Kidney (tissue), 14 donors: ENCODE measurements around the gene ZNF668. TPM values are rescaled to one million over a fixed set of nuclear protein-coding genes. Genes with fewer than 3 reads are reported as not detected.

Experiments used
- DNase-seq, 5 donors: peaks; one replicate each; pipeline ENCODE4 v3.0.0-alpha.2; 2013 to 2020
- FAIRE-seq: peaks from 2 replicates; lab custom pipeline; 2012; peaks lifted over from hg19 to GRCh38; lab: Jason Lieb, UNC
- H3K27ac ChIP-seq, 2 donors: one replicate each; pipeline ENCODE4 v1.7.0; 2013; ENCODE audit warnings: low read depth in 2 of 2, low read length in 2 of 2, inconsistent platforms in 1 of 2
- H3K27me3 ChIP-seq: one replicate; pipeline ENCODE4 v1.7.1; 2013; ENCODE audit warnings: low read length, inconsistent platforms; ENCODE audit not compliant: control insufficient read depth, insufficient read depth
- H3K36me3 ChIP-seq, 3 donors: one replicate each; pipeline versions ENCODE4 v1.7.0 to v1.7.1; 2013; ENCODE audit warnings: low read length in 3 of 3, control low read depth in 1 of 3, inconsistent platforms in 1 of 3; ENCODE audit not compliant: insufficient read depth in 3 of 3, control insufficient read depth in 2 of 3
- H3K4me1 ChIP-seq, 3 donors: one replicate each; pipeline versions ENCODE4 v1.7.0 to v1.7.1; 2013; ENCODE audit warnings: low read length in 3 of 3, inconsistent platforms in 1 of 3, low read depth in 1 of 3; ENCODE audit not compliant: control insufficient read depth in 2 of 3, insufficient read depth in 2 of 3
- H3K4me3 ChIP-seq, 3 donors: one replicate each; pipeline versions ENCODE4 v1.7.0 to v1.8.1; 2013; ENCODE audit warnings: low read length in 3 of 3, control low read depth in 1 of 3, inconsistent platforms in 1 of 3
- H3K9ac ChIP-seq, 3 donors: one replicate each; pipeline versions ENCODE4 v1.7.0 to v1.7.1; 2013; ENCODE audit warnings: low read length in 3 of 3, control low read depth in 1 of 3, inconsistent platforms in 1 of 3
- H3K9me3 ChIP-seq, 3 donors: one replicate each; pipeline versions ENCODE4 v1.7.0 to v1.7.1; 2013; ENCODE audit warnings: low read length in 3 of 3, control low read depth in 1 of 3, inconsistent platforms in 1 of 3; ENCODE audit not compliant: control insufficient read depth in 2 of 3, insufficient read depth in 1 of 3
- CTCF ChIP-seq: IDR thresholded peaks from 3 replicates; pipeline ENCODE4 v1.5.1; 2012; ENCODE audit warnings: mild to moderate bottlenecking, moderate library complexity, borderline replicate concordance; ENCODE audit not compliant: insufficient read depth; ENCODE audit errors: extremely low read depth
- intact Hi-C: fragments of 100-400 bp; cut with DNase I; formaldehyde crosslinking; loops from one replicate; pipeline ENCODE4 v1.11.1; 2022
- polyA plus RNA-seq: library from polyadenylated mRNA; stranded (reverse); fragments of 350-450 nt; fragmentation: Illumina TruSeq; extraction: RNeasy Lipid Tissue Mini Kit (QIAGEN cat#74804); gene quantifications from one replicate; pipeline ENCODE4 v1.2.3, GENCODE V29; 2014; ENCODE audit warnings: low read depth, low replicate concordance; ENCODE audit not compliant: insufficient read depth
- total RNA-seq: library from RNA; stranded (reverse); fragmentation: NEBNext Ultra II Directional; extraction: Animal tissue kit (Norgen Biotek cat#: 25700); gene quantifications from one replicate; pipeline ENCODE4 v1.2.1, GENCODE V29; 2021
- donor health status: control.
- donor health status: control.
- donor health status: control.
- donor health status: control.
- donor health status: control.
- donor health status: DM: yes; HTN: yes; CAD: no.
- donor health status: Normal renal cell carcinoma (clear cell type).

Gene ZNF668
- total and polyA plus RNA-seq, 2 donors from 2014 or later: 5.4 to 6.4 TPM

- no peak overlapping the region for H3K27ac ChIP-seq
Measured at GRCh38 chr16:31092330-31092729, 18.3 kb upstream of the ZNF668 start.

GRCh38 chr16:31090540-31090939 is 16.5 kb upstream of the ZNF668 start:
- FAIRE-seq (no peak), DNase-seq (no peak)
- Histone ChIP-seq H3K9ac (no peak overlapping the region), H3K36me3 (peaks cover 0 to 11% (median 4%) of the 10 kb centered on the region in 3 donors), H3K4me3 (no peak overlapping the region), H3K27ac (no peak overlapping the region), H3K4me1 (peaks cover 0 to 7% (median 0%) of the 10 kb centered on the region in 3 donors), H3K27me3 (no peaks in the 10 kb centered on the region), H3K9me3 (no peaks in the 10 kb centered on the region)
- no peak for TF ChIP-seq CTCF
- intact Hi-C loops: no loop called here

More at GRCh38 chr16:31092330-31092729, 18.3 kb upstream of the ZNF668 start:
- Histone ChIP-seq H3K9me3 (no peaks in the 10 kb centered on the region), H3K4me3 (no peak overlapping the region), H3K36me3 (peaks cover 0 to 11% (median 4%) of the 10 kb centered on the region in 3 donors), H3K4me1 (peaks cover 0 to 10% (median 0%) of the 10 kb centered on the region in 3 donors), H3K27me3 (no peaks in the 10 kb centered on the region), H3K9ac (no peak overlapping the region)
- TF ChIP-seq CTCF: no peak
- FAIRE-seq: no peak
- intact Hi-C loops: no loop called here
- DNase-seq: no peak

DNA sequence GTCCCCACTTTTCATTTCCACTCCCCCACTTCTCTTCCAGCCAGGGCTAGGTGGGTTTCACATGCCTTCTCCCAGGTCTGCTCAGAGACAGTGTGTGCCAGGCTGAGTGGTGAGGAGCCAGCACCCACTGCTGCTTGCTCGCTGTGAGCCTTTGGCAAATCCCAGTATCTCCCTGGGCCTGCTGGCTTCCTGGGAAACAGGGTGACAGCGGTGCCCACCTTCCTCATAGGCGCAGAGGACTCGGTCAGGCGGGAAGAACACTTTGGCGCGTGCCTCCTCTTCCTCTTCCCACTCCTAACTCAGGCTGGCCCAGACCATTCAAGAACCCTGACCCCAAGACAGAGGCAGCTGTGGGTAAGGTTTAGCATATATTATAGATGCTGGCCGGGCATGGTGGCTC is 15.2 kb upstream of the ZNF668 start:
- peaks cover 0 to 6% (median 0%) of the 10 kb centered on the region in 3 donors for H3K4me1 ChIP-seq
- FAIRE-seq (no peak), DNase-seq (no peak)
- H3K9me3 ChIP-seq: no peaks in the 10 kb centered on the region
- no peak overlapping the region for H3K27ac ChIP-seq
- intact Hi-C loops: no loop called here
- no peak overlapping the region for H3K4me3 ChIP-seq
- H3K9ac ChIP-seq: no peak overlapping the region
- H3K36me3 ChIP-seq: peaks cover 0 to 11% (median 4%) of the 10 kb centered on the region in 3 donors
- H3K27me3 ChIP-seq: no peaks in the 10 kb centered on the region
- TF ChIP-seq CTCF: no peak
